ENCODE results near the gene SERPINB2.

DNA sequence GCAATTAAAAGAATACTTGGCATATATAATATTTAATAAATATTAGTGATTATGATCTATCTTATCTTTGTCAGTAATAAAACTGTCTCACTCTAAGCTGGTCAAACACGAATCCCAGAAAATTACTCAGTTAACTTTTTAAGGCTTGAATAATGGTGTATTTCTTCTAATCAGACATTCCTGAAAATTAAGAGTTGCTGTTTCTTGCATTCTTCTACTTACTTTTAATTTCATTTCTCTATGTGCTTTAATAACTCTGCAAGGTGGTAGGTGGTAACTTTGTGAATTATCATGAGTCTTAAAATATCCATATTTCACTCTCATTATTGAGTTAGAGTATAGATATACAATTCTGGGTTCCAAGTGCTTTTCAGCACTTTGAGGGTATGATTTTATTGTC is 17.2 kb downstream of the SERPINB2 start:
- TF ChIP-seq SNRNP70 (IDR thresholded peaks at IDR 0.05; ENCODE audit: low read depth, low read length) (no peak), EP300 (IDR thresholded peaks at IDR 0.05; ENCODE audit: low read depth in 2 of 2, low read length in 2 of 2) (no peak), EP300 (CRISPR knock-in tag; IDR thresholded peaks at IDR 0.05; ENCODE audit: borderline replicate concordance) (no peak), POLR2A (IDR thresholded peaks at IDR 0.05; ENCODE audit: insufficient read depth in 1 of 2, low read depth in 2 of 2, low read length in 2 of 2) (no peak), SIN3A (IDR thresholded peaks at IDR 0.05; ENCODE audit: borderline replicate concordance, low read depth, low read length) (no peak)
